MG63 (cell line): ENCODE data around the gene TRIM60. TPM values are rescaled to one million over a fixed set of nuclear protein-coding genes. Genes with fewer than 3 reads are reported as not detected.
A peak's percentile ranks its signal among the peaks of the same experiment; 100 is the strongest.
"Not testable (repeated sequence)": the region's sequence is repeated elsewhere in the genome, so short reads cannot be mapped to it uniquely, and the experiment has no call there.

Experiments
- DNase-seq: peaks from one replicate; pipeline ENCODE4 v3.0.0-alpha.2; 2020
- H3K27me3 ChIP-seq: fragments of 250-450 bp; sonication (Bioruptor Pico); 2 replicates; pipeline ENCODE4 v1.5.1; 2020; ENCODE audit warnings: mild to moderate bottlenecking, moderate library complexity
- H3K36me3 ChIP-seq: fragments of 250-450 bp; sonication (Bioruptor Pico); 2 replicates; pipeline ENCODE4 v1.5.1; 2020; ENCODE audit warnings: mild to moderate bottlenecking, moderate library complexity
- H3K4me3 ChIP-seq: fragments of 250-450 bp; sonication (Bioruptor Pico); 2 replicates; pipeline ENCODE4 v1.5.1; 2020; ENCODE audit warnings: mild to moderate bottlenecking, moderate library complexity
- H3K9me3 ChIP-seq: fragments of 250-450 bp; sonication (Bioruptor Pico); 2 replicates; pipeline ENCODE4 v1.5.1; 2020; ENCODE audit warnings: mild to moderate bottlenecking, moderate library complexity
- total RNA-seq: library from RNA; depleted of rRNA; stranded (reverse); fragments of >200 nt; shearing (Covaris generic); gene quantifications from 2 replicates; pipeline ENCODE4 v1.2.3, GENCODE V29; 2014; ENCODE audit warnings: low replicate concordance; rRNA removed

Gene TRIM60
- not detected in 2 replicates for total RNA-seq

- Histone ChIP-seq H3K27me3 (no peaks in the 10 kb centered on the region), H3K36me3 (no peaks in the 10 kb centered on the region), H3K4me3 (no peak within 1 kb of the TSS), H3K9me3 (no peaks in the 10 kb centered on the region)
- DNase-seq = no peak
Observed at GRCh38 chr4:165031436-165032211, at the start of gene TRIM60. TSS of gene TRIM60 (plus strand) at chr4:165031999. CDS start at chr4:165040073, 8,074 bp downstream.

DNA sequence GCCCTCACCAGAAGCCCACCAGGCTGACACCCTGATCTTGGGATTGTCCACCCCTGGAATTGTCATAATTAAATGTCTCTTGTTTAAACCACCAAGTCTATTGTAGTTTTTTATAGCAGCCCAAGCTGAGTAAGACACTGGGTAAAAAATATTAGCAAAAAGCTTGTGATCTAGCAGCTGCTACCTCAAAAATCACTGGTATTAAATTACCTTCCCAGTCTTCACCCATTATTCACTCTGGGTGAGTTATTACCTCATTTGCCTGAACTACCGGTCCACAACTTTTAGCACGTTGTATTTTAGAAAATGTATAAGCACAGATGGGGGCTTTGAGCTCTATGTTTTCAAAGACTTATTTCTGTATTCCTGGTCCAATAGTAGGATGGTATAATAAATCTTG, 42.3 kb upstream of the TRIM60 start:
- no peaks in the 10 kb centered on the region for H3K36me3 ChIP-seq
- no peak overlapping the region for H3K4me3 ChIP-seq

GRCh38 chr4:164990786-164991185, 41.0 kb upstream of the TRIM60 start:
- not testable (repeated sequence) for DNase-seq, H3K27me3 ChIP-seq, H3K4me3 ChIP-seq, H3K9me3 ChIP-seq, H3K36me3 ChIP-seq

More for the DNA sequence above, 42.3 kb upstream of the TRIM60 start:
- no peak for DNase-seq
- H3K27me3 ChIP-seq = no peaks in the 10 kb centered on the region
- no peaks in the 10 kb centered on the region for H3K9me3 ChIP-seq

DNA sequence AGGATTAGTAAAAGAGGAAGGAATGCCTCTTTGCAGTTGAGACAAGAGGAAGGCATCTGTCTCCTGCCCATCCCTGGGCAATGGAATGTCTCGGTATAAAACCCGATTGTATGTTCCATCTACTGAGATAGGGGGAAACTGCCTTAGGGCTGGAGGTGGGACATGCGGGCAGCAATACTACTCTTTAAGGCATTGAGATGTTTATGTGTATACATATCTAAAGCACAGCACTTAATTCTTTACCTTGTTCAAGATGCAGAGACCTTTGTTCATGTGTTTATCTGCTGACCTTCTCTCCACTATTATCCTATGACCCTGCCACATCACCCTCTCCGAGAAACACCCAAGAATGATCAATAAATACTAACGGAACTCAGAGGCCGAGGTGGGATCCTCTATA, 35.7 kb upstream of the TRIM60 start:
- H3K4me3 ChIP-seq, H3K27me3 ChIP-seq, DNase-seq, H3K36me3 ChIP-seq, H3K9me3 ChIP-seq: not testable (repeated sequence)

DNA sequence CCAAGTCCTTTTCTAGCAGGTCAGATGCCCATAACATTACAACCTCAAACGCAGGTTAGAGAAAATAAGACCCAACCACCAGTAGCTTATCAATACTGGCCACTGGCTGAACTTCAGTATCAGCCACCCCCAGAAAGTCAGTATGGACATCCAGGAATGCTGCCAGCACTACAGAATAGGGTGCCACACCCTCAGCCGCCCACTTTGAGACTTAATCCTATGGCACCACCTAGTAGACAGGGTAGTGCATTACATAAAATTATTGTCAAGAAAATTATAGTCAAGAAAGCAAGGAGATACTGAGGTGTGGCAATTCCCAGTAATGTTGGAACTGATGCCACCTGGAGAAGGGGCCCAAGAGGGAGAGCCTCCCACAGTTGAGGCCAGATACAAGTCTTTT, 34.5 kb upstream of the TRIM60 start:
- Histone ChIP-seq H3K27me3 (no peaks in the 10 kb centered on the region), H3K36me3 (no peaks in the 10 kb centered on the region), H3K4me3 (no peak overlapping the region), H3K9me3 (no peaks in the 10 kb centered on the region)
- DNase-seq = peak; percentile 24

DNA sequence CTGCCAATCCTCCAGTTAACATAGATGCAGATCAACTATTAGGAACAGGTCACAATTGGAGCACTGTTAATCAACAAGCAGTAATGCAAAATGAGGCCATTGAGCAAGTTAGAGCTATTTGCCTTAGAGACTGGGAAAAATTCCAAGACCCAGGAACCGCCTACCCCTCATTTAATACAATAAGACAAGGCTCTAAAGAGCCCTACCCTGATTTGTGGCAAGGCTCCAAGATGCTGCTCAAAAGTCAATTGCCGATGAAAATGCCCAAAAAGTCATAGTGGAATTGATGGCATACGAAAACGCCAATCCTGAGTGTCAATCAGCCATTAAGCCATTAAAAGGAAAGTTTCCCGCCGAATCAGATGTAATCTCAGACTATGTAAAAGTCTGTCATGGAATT, 33.9 kb upstream of the TRIM60 start:
- Histone ChIP-seq H3K4me3 (no peak overlapping the region), H3K36me3 (no peaks in the 10 kb centered on the region), H3K9me3 (no peaks in the 10 kb centered on the region), H3K27me3 (no peaks in the 10 kb centered on the region)
- no peak for DNase-seq

GRCh38 chr4:164998526-164999080, 33.2 kb upstream of the TRIM60 start:
- DNase-seq, H3K9me3 ChIP-seq: not testable (repeated sequence)

GRCh38 chr4:165001957-165002356, 29.8 kb upstream of the TRIM60 start:
- not testable (repeated sequence) for H3K9me3 ChIP-seq, H3K4me3 ChIP-seq, DNase-seq, H3K27me3 ChIP-seq, H3K36me3 ChIP-seq

More at GRCh38 chr4:164998526-164999080, 33.2 kb upstream of the TRIM60 start:
- H3K36me3 ChIP-seq, H3K4me3 ChIP-seq, H3K27me3 ChIP-seq: not testable (repeated sequence)

DNA sequence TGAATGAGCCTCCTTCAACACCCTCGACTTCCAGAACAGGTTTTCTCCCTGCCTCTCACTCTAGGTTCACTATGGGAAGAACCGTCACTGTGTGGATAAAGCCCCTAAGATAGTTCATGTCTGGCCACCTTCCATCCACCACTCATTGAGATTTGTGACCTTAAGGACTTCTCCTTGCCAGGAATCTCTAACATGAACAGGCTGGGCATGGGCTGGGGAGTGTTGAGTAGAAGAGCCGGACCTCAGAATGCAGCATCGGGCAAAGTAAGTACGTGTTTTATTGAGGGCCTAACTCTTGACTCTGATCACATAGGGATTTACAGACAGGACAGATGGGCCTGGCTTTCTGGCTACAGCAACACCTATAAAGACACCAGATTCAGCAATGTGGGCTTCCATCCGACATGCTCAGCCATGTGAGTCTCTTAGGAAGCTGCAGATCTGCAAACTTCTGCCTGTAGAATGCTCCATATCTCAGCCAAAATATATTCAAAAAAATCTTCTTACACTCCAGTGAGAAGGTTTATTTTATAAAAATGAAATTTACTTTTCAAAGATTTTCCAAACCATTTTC, 26.4 kb upstream of the TRIM60 start:
- Histone ChIP-seq H3K4me3 (no peak overlapping the region), H3K36me3 (no peaks in the 10 kb centered on the region), H3K9me3 (no peaks in the 10 kb centered on the region), H3K27me3 (no peaks in the 10 kb centered on the region)
- DNase-seq = no peak

GRCh38 chr4:165006456-165006855, 25.3 kb upstream of the TRIM60 start:
- DNase-seq = no peak
- H3K27me3 ChIP-seq = no peaks in the 10 kb centered on the region
- H3K9me3 ChIP-seq = no peaks in the 10 kb centered on the region

DNA sequence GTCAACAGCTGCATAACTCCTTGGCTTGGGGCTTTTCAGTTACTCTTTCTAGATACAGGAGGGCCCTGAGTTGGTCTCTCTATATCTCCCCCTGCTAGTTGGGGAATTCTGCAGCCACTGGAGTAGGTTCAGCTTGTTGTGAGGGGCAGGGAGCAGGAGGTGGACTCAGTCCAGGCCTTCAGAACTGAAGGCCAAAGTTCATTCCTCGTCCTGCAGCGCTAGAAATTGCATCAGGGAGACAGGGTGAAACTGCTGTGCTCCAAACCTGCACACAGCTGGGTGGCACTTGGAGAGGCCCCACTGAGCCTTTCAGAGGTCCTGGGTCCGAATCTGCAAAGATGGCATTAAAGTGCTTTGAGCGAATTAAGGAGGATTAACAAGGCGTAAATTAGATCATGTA, 24.9 kb upstream of the TRIM60 start:
- no peak for DNase-seq
- Histone ChIP-seq H3K9me3 (no peaks in the 10 kb centered on the region), H3K27me3 (no peaks in the 10 kb centered on the region), H3K4me3 (no peak overlapping the region), H3K36me3 (no peaks in the 10 kb centered on the region)

More at GRCh38 chr4:165006456-165006855, 25.3 kb upstream of the TRIM60 start:
- Histone ChIP-seq H3K4me3 (no peak overlapping the region), H3K36me3 (no peaks in the 10 kb centered on the region)

- DNase-seq = no peak
- Histone ChIP-seq H3K27me3 (no peaks in the 10 kb centered on the region), H3K9me3 (no peaks in the 10 kb centered on the region), H3K36me3 (no peaks in the 10 kb centered on the region), H3K4me3 (no peak overlapping the region)
Observed at GRCh38 chr4:165009493-165010227, 22.1 kb upstream of the TRIM60 start.

GRCh38 chr4:165010487-165010886, 21.3 kb upstream of the TRIM60 start:
- no peaks in the 10 kb centered on the region for H3K9me3 ChIP-seq

DNA sequence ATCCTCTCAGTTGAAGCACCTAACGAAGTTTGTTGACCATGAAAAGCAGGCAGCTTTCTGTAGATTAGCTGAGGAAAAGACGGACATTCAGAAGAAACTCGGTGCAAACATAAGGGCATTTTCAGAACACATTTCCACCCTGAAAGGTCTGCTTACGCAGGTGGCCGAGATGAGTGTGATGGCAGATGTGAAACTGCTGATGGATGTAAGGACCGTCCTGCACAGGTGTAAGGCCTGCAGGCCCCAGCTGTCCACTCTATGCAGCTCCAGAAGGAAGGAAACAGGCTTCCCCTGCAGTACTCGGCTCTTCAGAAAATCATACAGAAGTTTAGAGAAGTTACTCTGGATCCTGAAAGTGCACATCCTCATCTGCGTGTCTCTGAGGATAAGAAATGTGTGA, 20.8 kb upstream of the TRIM60 start:
- no peaks in the 10 kb centered on the region for H3K36me3 ChIP-seq
- no peaks in the 10 kb centered on the region for H3K27me3 ChIP-seq
- H3K9me3 ChIP-seq = no peaks in the 10 kb centered on the region
- DNase-seq = no peak
- H3K4me3 ChIP-seq = no peak overlapping the region

More at GRCh38 chr4:165010487-165010886, 21.3 kb upstream of the TRIM60 start:
- Histone ChIP-seq H3K4me3 (no peak overlapping the region), H3K36me3 (no peaks in the 10 kb centered on the region), H3K27me3 (no peaks in the 10 kb centered on the region)
- no peak for DNase-seq

DNA sequence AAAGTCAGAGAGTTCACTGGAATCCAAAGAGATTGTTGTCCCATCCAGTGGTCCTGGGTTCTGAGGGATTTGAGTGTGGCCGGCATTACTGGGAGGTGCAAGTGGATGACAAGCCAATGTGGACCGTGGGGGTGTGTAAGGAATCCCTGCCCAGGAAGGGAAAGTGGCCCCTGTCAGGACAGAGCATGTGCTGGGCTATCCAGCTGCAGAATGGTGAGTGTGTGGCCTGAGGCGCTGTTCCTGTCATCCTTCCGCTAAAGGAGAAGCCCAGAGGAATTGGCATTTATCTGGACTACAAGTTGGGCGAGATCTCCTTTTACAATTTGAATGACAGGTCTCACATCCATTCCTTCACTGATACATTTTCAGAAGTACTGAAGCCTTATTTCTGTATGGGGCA, 20.4 kb upstream of the TRIM60 start:
- Histone ChIP-seq H3K4me3 (no peak overlapping the region), H3K27me3 (no peaks in the 10 kb centered on the region), H3K9me3 (no peaks in the 10 kb centered on the region), H3K36me3 (no peaks in the 10 kb centered on the region)
- DNase-seq = no peak

GRCh38 chr4:165013691-165014090, 18.1 kb upstream of the TRIM60 start:
- Histone ChIP-seq H3K27me3 (no peaks in the 10 kb centered on the region), H3K4me3 (no peak overlapping the region), H3K9me3 (no peaks in the 10 kb centered on the region), H3K36me3 (no peaks in the 10 kb centered on the region)
- no peak for DNase-seq

DNA sequence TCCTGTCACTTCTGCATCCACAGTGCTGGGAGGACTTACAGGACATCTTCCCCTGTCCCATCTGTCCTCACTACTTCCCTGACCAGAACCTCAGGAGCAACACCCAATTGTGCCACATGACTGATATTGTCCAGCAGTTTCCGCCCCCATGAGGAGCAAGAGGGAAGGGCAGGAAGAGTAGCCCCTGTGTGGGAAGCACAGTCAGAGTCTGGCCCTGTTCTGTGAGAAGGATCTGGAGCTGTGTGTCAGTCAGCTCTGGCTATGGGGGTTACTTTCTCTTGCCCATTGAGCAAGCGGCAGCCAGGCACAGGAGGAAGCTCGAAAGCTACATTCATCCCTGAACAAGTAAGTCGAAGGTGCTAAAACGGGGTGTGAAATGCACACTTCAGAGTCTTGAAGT, 14.8 kb upstream of the TRIM60 start:
- Histone ChIP-seq H3K27me3 (no peaks in the 10 kb centered on the region), H3K36me3 (no peaks in the 10 kb centered on the region), H3K9me3 (no peaks in the 10 kb centered on the region), H3K4me3 (no peak overlapping the region)
- peak; percentile 36 for DNase-seq
